GM18507 (cell line): ENCODE results near the gene PDLIM5.

ENCODE experiments used
- DNase-seq: peaks from one replicate; pipeline ENCODE4 v3.0.0; 2011; ENCODE audit warnings: low read depth; ENCODE audit not compliant: insufficient read length; ENCODE audit errors: extremely low spot score
- FAIRE-seq: peaks from 2 replicates; lab custom pipeline; 2011; peaks lifted over from hg19 to GRCh38; lab: Jason Lieb, UNC

Gene PDLIM5

DNA sequence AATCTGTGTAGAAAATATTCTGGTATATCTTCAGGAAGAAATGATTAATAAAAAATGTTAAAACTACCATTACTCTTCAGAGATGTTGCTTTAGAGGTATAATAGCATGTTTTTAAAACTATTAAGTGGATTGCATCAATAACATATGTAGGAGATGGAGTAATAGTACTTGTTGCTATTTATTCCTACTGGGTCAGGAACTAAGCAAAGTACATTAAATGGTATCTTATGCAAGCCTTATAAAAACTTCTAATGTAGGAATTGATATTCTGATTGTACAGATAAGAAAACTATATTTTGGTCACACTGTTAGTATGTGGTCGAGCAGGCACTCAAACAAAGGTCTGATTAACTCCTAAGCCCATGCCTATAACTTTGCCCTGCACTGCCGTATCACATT, 31.4 kb upstream of the PDLIM5 start:
- FAIRE-seq, result no peak
- no peak for DNase-seq

GRCh38 chr4:94426783-94427182, 25.0 kb upstream of the PDLIM5 start:
- no peak for DNase-seq
- no peak for FAIRE-seq

DNA sequence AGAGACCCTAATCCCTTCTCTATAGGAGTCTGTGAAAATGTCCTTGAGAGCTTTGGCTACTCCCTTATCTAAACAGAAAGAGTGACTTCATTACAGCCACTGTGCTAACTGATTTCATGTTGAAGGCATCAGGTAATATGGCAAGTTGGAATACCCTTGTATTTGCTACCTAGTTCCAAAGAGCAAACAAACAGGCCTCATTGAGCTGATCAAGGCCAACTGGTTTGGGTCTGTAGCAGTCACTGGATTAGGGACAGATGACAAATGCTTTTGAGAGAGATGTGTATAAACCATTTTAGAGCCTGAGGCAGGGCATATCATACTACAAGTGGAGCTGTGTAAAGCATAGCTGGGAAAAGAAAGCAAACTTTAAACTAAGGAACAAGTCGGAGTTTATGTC, 22.9 kb upstream of the PDLIM5 start:
- FAIRE-seq (no peak), DNase-seq (no peak)

GRCh38 chr4:94430406-94430805, 21.3 kb upstream of the PDLIM5 start:
- FAIRE-seq (no peak), DNase-seq (no peak)

GRCh38 chr4:94431388-94431787, 20.4 kb upstream of the PDLIM5 start:
- FAIRE-seq, result no peak
- DNase-seq, result no peak

- DNase-seq, result no peak
- FAIRE-seq, result no peak
Observed at GRCh38 chr4:94434505-94434904, 17.2 kb upstream of the PDLIM5 start.

DNA sequence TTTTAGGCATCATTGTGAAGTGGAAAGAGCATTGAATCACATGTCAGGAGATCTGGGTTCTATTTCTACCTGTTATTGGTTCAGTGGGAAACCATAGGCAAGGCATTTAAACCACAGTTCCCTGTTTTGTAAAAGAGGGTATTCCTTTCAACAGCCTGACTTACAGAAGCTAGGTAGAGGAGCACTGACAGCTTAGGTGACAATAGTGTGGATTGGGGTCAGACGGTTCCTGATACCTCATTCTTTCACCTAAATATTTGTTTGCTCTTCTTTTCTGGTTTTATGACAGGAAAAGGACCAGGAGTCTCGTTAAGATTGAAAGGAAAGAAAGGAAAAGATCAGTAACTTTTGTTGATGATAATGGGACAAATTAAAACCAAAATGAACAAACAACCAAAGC, 15.9 kb upstream of the PDLIM5 start:
- DNase-seq (no peak), FAIRE-seq (no peak)

- DNase-seq, result no peak
- no peak for FAIRE-seq
Observed at GRCh38 chr4:94436512-94436911, 15.2 kb upstream of the PDLIM5 start.

- DNase-seq (no peak), FAIRE-seq (no peak)
Observed at GRCh38 chr4:94439606-94440005, 12.1 kb upstream of the PDLIM5 start.

DNA sequence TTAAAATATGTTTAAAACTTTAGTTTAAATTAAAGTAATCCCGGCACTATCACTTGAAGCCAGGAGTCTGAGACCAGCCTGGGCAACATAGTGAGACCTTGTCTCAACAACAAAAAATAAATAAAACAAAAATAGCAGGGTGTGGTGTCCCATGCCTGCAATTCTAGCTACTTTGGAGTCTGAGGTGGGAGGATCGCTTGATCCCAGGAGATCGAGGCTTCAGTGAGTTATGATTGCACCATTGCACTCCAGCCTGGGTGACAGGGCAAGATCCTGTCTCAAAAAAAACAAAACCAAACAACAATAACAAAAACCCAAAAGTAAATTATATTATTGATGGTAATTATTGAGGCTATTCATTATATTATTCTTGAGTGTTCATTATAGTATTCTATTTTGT, 9.9 kb upstream of the PDLIM5 start:
- no peak for DNase-seq
- no peak for FAIRE-seq

DNA sequence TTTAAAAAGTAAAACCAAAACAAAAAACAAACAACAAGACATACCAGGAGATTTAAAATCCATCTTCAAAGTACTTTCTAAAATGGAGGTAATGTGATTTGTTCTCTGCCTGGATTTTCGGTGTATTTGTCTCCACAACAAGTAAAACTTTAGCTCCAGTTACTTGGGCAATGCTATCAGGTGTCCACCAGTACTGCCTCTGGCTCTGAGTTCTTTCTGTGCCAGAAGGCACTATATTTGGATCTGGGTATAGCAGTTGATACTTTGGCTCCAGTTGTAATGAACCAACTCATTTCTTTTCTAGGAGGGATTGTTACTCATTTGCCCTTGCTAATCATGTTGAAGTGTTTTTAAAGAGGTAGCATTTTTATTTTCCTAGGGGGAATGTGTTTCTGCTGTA, 9.5 kb upstream of the PDLIM5 start:
- DNase-seq (no peak), FAIRE-seq (no peak)

DNA sequence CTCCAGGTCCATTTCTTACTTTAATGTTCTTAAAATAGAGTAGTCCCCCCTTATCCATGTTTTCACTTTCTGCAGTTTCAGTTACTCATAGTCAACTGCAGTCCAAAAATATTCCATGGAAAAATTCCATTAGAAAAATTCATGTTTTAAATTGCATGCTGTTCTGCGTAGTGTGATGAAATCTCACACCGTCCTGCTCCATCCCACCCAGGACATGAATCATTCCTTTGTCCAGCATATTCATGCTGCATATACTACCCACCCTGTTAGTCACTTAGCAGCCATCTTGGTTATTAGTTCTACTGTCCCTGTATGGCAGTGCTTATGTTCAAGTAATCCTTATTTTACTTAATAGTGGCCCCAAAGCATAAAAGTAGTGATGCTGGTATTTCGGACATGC, 5.4 kb upstream of the PDLIM5 start:
- DNase-seq (no peak), FAIRE-seq (no peak)

GRCh38 chr4:94447754-94448411, 3.9 kb upstream of the PDLIM5 start:
- DNase-seq, result no peak
- FAIRE-seq, result no peak

- FAIRE-seq, result no peak
- no peak for DNase-seq
Observed at GRCh38 chr4:94448815-94449375, 2.8 kb upstream of the PDLIM5 start.

DNA sequence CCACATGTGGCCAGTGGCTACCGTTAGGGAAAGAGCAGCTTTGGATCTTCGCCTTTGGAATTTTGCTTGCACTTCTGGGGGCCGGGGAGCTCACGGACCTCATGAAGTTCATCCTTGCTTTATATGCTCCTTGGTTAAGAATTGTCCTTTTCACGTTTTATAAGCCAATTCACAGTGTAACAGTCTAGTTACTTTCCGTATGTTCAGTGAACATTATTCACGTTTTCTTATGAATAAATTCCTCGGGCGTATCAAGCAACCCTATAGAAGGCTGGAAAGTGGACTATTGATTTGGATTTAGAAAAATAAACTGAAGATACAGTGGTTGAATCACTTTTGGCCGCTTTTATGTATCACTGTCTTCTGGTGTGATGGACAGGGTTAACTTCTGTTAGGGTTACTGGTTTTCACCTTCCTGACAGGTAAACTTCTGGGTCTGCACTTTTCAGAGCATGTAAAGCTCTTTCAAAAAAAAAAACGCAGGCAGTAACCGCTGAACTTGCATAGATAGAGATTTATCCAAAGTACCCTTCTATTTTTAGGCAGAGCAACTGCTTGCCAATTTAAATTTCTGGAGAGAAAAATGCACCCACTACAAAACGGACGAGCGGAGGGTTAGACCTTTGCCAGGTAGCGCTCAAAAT, 569 bp upstream of the PDLIM5 start:
- DNase-seq (no peak), FAIRE-seq (no peak)

- DNase-seq (no peak), FAIRE-seq (peak; percentile 60)
Observed at GRCh38 chr4:94452476-94453371, 982 bp downstream of the PDLIM5 start.

- FAIRE-seq, result peak; percentile 70
Observed at GRCh38 chr4:94453391-94453963, 1.7 kb downstream of the PDLIM5 start.

GRCh38 chr4:94454405-94454804, 2.7 kb downstream of the PDLIM5 start:
- DNase-seq (no peak), FAIRE-seq (no peak)

More at GRCh38 chr4:94453391-94453963, 1.7 kb downstream of the PDLIM5 start:
- DNase-seq, result no peak

DNA sequence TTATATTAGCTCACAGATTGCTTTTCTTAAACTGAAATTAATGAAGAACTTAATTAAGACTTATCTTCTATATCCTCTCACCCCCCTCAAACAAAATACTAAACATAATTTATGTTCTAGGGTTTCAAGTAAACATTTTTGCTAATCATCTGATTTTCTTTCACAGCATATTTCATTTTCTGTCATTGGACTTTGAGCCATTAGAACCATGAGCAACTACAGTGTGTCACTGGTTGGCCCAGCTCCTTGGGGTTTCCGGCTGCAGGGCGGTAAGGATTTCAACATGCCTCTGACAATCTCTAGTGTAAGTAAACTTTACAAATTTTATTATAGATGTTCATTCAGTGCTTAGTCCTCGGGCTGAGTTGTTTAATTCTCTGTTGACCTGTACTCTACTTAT, 3.3 kb downstream of the PDLIM5 start:
- FAIRE-seq (no peak), DNase-seq (no peak)

DNA sequence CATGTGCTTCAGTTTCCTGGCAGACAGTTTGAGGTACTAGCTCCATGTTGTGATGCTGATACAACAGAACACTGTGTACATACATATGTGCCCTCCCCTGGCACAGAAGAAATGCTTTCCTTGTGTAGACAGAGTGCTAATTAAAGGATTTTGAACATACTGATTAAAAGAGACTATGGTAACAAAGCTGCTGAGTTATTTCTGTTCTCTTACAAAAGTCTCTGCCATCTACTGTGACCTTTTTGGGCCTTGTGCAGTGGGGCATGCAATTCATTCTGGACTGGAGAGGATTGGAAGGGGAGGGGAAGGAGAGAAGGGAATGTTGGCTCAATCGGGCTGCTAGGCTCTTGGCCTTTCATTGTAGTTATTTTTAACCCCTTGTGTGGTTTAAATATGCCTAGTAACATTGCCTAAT, 6.0 kb downstream of the PDLIM5 start:
- FAIRE-seq, result peak; percentile 18

More for the DNA sequence above, 6.0 kb downstream of the PDLIM5 start:
- no peak for DNase-seq
